A673 (cell line): ENCODE data around the gene DDX3X. TPM values are rescaled to one million over a fixed set of nuclear protein-coding genes. Genes with fewer than 3 reads are reported as not detected.

Source experiments
- BruUV-seq: library from RNA; stranded (reverse); fragments of 400-500 nt; replicated peaks from 2 replicates; lab custom pipeline; 2021; lab: Mats Ljungman, UMichigan
- CTCF ChIA-PET: fragments of 300-600 bp; sonication (Branson Sonifier 250); formaldehyde crosslinking; loops from one replicate; lab custom pipeline; 2022; ENCODE audit warnings: antibody characterized with exemption; lab: Charles Lee
- POLR2A ChIA-PET: fragments of 300-600 bp; sonication (Branson Sonifier 250); formaldehyde crosslinking; loops from one replicate; lab custom pipeline; 2022; ENCODE audit warnings: antibody characterized with exemption; ENCODE audit not compliant: low non-redundant PET; lab: Charles Lee
- DNase-seq: peaks from one replicate; pipeline ENCODE4 v3.0.0-alpha.2; 2015; ENCODE audit warnings: low spot score
- H3K27ac ChIP-seq: fragments of 200-600 bp; sonication (generic); 2 replicates; pipeline ENCODE4 v1.5.1; 2016; ENCODE audit warnings: mixed run types, low read depth, mild to moderate bottlenecking, mixed read lengths, antibody characterized with exemption, low read length; ENCODE audit not compliant: poor library complexity, severe bottlenecking
- H3K27me3 ChIP-seq: fragments of 200-600 bp; sonication (generic); replicated peaks from 2 replicates; pipeline ENCODE4 v1.6.1; 2017; ENCODE audit warnings: mixed run types, low read depth, mild to moderate bottlenecking, mixed read lengths, antibody characterized with exemption, low read length; ENCODE audit not compliant: insufficient read depth, poor library complexity
- H3K36me3 ChIP-seq: fragments of 200-600 bp; sonication (generic); 2 replicates; pipeline ENCODE4 v1.6.1; 2016; ENCODE audit warnings: mixed run types, mild to moderate bottlenecking, mixed read lengths, antibody characterized with exemption, low read length; ENCODE audit not compliant: insufficient read depth, poor library complexity, severe bottlenecking
- H3K4me1 ChIP-seq: fragments of 200-600 bp; sonication (generic); 2 replicates; pipeline ENCODE4 v1.6.1; 2017; ENCODE audit warnings: mixed run types, mild to moderate bottlenecking, mixed read lengths, antibody characterized with exemption, low read length; ENCODE audit not compliant: insufficient read depth, poor library complexity, severe bottlenecking
- H3K4me3 ChIP-seq: fragments of 200-600 bp; sonication (generic); 2 replicates; pipeline ENCODE4 v1.5.1; 2016; ENCODE audit warnings: low read depth, mixed run types, mild to moderate bottlenecking, mixed read lengths, low read length; ENCODE audit not compliant: poor library complexity, severe bottlenecking
- H3K9me3 ChIP-seq: fragments of 200-600 bp; sonication (generic); 2 replicates; pipeline ENCODE4 v1.6.1; 2016; ENCODE audit warnings: mixed run types, low read depth, mild to moderate bottlenecking, mixed read lengths, antibody characterized with exemption, low read length; ENCODE audit not compliant: poor library complexity, severe bottlenecking
- CTCF ChIP-seq: fragments of 300-800, 200-600 bp; sonication (generic); conservative IDR thresholded peaks from 2 replicates; pipeline ENCODE4 v1.5.1; 2017; ENCODE audit warnings: low read depth, mild to moderate bottlenecking, antibody characterized with exemption, low read length, moderate library complexity, mixed read lengths
- EZH2 ChIP-seq: fragments of 200-600 bp; sonication (generic); IDR thresholded peaks from 2 replicates; pipeline ENCODE4 v1.6.1; 2017; ENCODE audit warnings: borderline replicate concordance, low read depth, mild to moderate bottlenecking, mixed read lengths, antibody characterized with exemption, low read length; ENCODE audit not compliant: poor library complexity, severe bottlenecking
- intact Hi-C: fragments of 100-400 bp; cut with micrococcal nuclease; formaldehyde crosslinking; loops from one replicate; pipeline ENCODE4 v1.10.0; 2022; ENCODE audit not compliant: unreplicated experiment
- total RNA-seq: library from RNA; stranded (reverse); gene quantifications from 2 replicates; pipeline ENCODE4 v1.2.3, GENCODE V29; 2021

Gene DDX3X
- total RNA-seq, 1 experiment from 2014 or later: 454 TPM

GRCh38 chrX:41333003-41333743 is 789 bp upstream of the DDX3X start:
- H3K4me3 ChIP-seq: peak overlapping the region; percentile 81
- no TSS peak for BruUV-seq
- H3K27me3 ChIP-seq: no peaks in the 10 kb centered on the region
- CTCF ChIA-PET: no interaction called here
- no peak for TF ChIP-seq EZH2
- TF ChIP-seq CTCF: no peak
- intact Hi-C loops: no loop called here
- peak overlapping the region; percentile 100 for H3K27ac ChIP-seq
- peak; percentile 95 for DNase-seq
- H3K4me1 ChIP-seq: peaks cover 41% of the 10 kb centered on the region
- H3K9me3 ChIP-seq: no peaks in the 10 kb centered on the region
- peaks cover 7% of the 10 kb centered on the region for H3K36me3 ChIP-seq
- POLR2A ChIA-PET: interaction anchor here (0.7 to 0.9 kb wide), 4 partner anchors 11 to 930 kb away, joined by 3 to 4 read pairs (median 3); no protein-coding TSS in a partner anchor

- Histone ChIP-seq H3K4me3 (peak overlapping the region; percentile 81), H3K36me3 (peaks cover 21% of the 10 kb centered on the region), H3K9me3 (no peaks in the 10 kb centered on the region), H3K4me1 (peaks cover 47% of the 10 kb centered on the region), H3K27ac (peak overlapping the region; percentile 100), H3K27me3 (no peaks in the 10 kb centered on the region)
- CTCF ChIA-PET: interaction anchor here (0.6 kb wide), 1 partner anchor 219 kb away, joined by 4 read pairs; no protein-coding TSS in a partner anchor
- 0 out of 2 replicates have a peak, but pooled peaks have one; percentile 2 for TF ChIP-seq CTCF
- TF ChIP-seq EZH2: no peak
- peak; percentile 89 for DNase-seq
- intact Hi-C loops: no loop called here
- POLR2A ChIA-PET: interaction anchor here (0.7 kb wide), 1 partner anchor 9 kb away, joined by 6 read pairs; no protein-coding TSS in a partner anchor
- BruUV-seq: TSS peak; percentile 35
These were observed 618 bp downstream of the DDX3X start for GRCh38 chrX:41334363-41335197.

DNA sequence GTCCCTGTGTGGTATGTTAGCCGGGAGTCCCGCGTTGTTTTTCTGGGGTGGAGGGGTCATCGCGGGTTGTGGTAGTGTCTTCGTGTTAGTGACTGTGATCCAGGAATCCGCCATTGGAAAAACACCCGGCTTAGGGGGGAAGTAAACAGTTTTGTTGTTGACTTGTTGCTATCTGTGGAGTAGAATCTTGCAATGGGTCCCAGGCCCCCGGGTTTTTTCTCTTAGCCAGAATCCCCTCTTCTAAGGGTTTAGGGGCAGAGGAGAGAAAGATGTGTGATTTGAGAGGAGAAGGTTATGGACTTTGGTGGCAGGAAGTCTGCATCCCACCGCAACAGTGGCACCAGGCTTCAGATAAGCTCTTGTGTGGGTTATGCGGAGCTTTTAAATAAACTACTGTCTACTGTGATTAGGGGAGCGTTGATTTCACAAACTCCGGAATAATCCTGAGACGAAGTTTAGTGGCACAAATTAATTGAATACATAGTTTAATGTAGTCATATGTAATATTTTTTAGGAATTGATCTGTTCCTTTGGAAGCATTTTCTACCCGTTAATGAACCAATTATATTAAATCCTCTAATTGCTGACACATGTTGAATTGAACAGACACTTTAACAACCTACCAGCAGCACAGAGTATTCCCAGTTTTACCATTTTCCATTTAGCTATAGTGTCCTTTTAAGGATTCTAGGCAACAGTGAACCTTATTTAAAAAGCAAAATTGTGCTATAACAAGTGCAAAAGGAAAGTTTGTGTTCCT is 1.4 kb downstream of the DDX3X start:
- BruUV-seq: TSS peak; percentile 33
- Histone ChIP-seq H3K9me3 (no peaks in the 10 kb centered on the region), H3K4me3 (peak overlapping the region; percentile 81), H3K4me1 (peaks cover 40% of the 10 kb centered on the region), H3K27ac (peak overlapping the region; percentile 100), H3K27me3 (no peaks in the 10 kb centered on the region), H3K36me3 (peaks cover 28% of the 10 kb centered on the region)
- intact Hi-C loops: no loop called here
- DNase-seq: no peak
- ChIA-PET POLR2A (interaction anchor here (0.7 kb wide), 1 partner anchor 10 kb away, joined by 6 read pairs; no protein-coding TSS in a partner anchor), CTCF (interaction anchor here (0.6 kb wide), 1 partner anchor 220 kb away, joined by 4 read pairs; no protein-coding TSS in a partner anchor)
- no peak for TF ChIP-seq CTCF
- no peak for TF ChIP-seq EZH2
